Measurements from ENCODE around the gene TLE1. TPM values are rescaled to one million over a fixed set of nuclear protein-coding genes. Genes with fewer than 3 reads are reported as not detected.

Gene TLE1
- total RNA-seq, 1 donor: 9.0 TPM

- Histone ChIP-seq H3K9me3 (ENCODE audit: low read depth, low read length) (no peaks in the 10 kb centered on the region), H3K4me3 (ENCODE audit: insufficient read depth, low read length) (no peak overlapping the region), H2AFZ (ENCODE audit: low read length) (no peak overlapping the region), H3K4me2 (ENCODE audit: insufficient read depth, low read length) (no peak overlapping the region), H3K79me2 (ENCODE audit: insufficient read depth, low read length) (no peaks in the 10 kb centered on the region), H3K27me3 (ENCODE audit: insufficient read depth, low read length) (no peaks in the 10 kb centered on the region), H4K20me1 (ENCODE audit: insufficient read depth, low read length) (no peaks in the 10 kb centered on the region), H3K36me3 (ENCODE audit: insufficient read depth, low read length) (no peaks in the 10 kb centered on the region), H3K27ac (ENCODE audit: low read depth, low read length) (no peak overlapping the region), H3K4me1 (ENCODE audit: insufficient read depth, low read length) (peaks cover 6% of the 10 kb centered on the region)
- DNase-seq (ENCODE audit: insufficient read length, low spot score, missing footprints): no peak
- TF ChIP-seq CTCF (IDR thresholded peaks at IDR 0.05; ENCODE audit: extremely low read depth, low read depth, low read length): no peak
These were observed 99.5 kb downstream of the TLE1 start for GRCh38 chr9:81589819-81590218.

GRCh38 chr9:81589392-81589791 lies 100.0 kb downstream of the TLE1 start:
- no peak overlapping the region for H3K4me2 ChIP-seq (ENCODE audit: insufficient read depth, low read length)
- no peak overlapping the region for H2AFZ ChIP-seq (ENCODE audit: low read length)
- no peaks in the 10 kb centered on the region for H3K27me3 ChIP-seq (ENCODE audit: insufficient read depth, low read length)
- no peak for DNase-seq (ENCODE audit: insufficient read length, low spot score, missing footprints)
- H3K27ac ChIP-seq (ENCODE audit: low read depth, low read length): no peak overlapping the region
- no peak for TF ChIP-seq CTCF (IDR thresholded peaks at IDR 0.05; ENCODE audit: extremely low read depth, low read depth, low read length)
- no peaks in the 10 kb centered on the region for H3K79me2 ChIP-seq (ENCODE audit: insufficient read depth, low read length)
- peaks cover under 1% of the 10 kb centered on the region for H3K36me3 ChIP-seq (ENCODE audit: insufficient read depth, low read length)
- no peaks in the 10 kb centered on the region for H3K9me3 ChIP-seq (ENCODE audit: low read depth, low read length)
- H4K20me1 ChIP-seq (ENCODE audit: insufficient read depth, low read length): no peaks in the 10 kb centered on the region
- H3K4me3 ChIP-seq (ENCODE audit: insufficient read depth, low read length): no peak overlapping the region
- peaks cover 6% of the 10 kb centered on the region for H3K4me1 ChIP-seq (ENCODE audit: insufficient read depth, low read length)

- Histone ChIP-seq H3K4me1 (ENCODE audit: insufficient read depth, low read length) (peaks cover 6% of the 10 kb centered on the region), H3K79me2 (ENCODE audit: insufficient read depth, low read length) (no peaks in the 10 kb centered on the region), H3K4me3 (ENCODE audit: insufficient read depth, low read length) (no peak overlapping the region), H3K9me3 (ENCODE audit: low read depth, low read length) (no peaks in the 10 kb centered on the region), H3K27ac (ENCODE audit: low read depth, low read length) (peak overlapping the region; percentile 37), H3K4me2 (ENCODE audit: insufficient read depth, low read length) (no peak overlapping the region), H2AFZ (ENCODE audit: low read length) (no peak overlapping the region), H4K20me1 (ENCODE audit: insufficient read depth, low read length) (no peaks in the 10 kb centered on the region), H3K27me3 (ENCODE audit: insufficient read depth, low read length) (no peaks in the 10 kb centered on the region), H3K36me3 (ENCODE audit: insufficient read depth, low read length) (peaks cover 6% of the 10 kb centered on the region)
- DNase-seq (ENCODE audit: insufficient read length, low spot score, missing footprints): peak; percentile 86
- no peak for TF ChIP-seq CTCF (IDR thresholded peaks at IDR 0.05; ENCODE audit: extremely low read depth, low read depth, low read length)
These were observed 101.0 kb downstream of the TLE1 start for GRCh38 chr9:81588148-81588871.

- Histone ChIP-seq H3K27ac (ENCODE audit: low read depth, low read length) (no peak overlapping the region), H3K4me2 (ENCODE audit: insufficient read depth, low read length) (no peak overlapping the region), H4K20me1 (ENCODE audit: insufficient read depth, low read length) (no peaks in the 10 kb centered on the region), H3K9me3 (ENCODE audit: low read depth, low read length) (no peaks in the 10 kb centered on the region), H3K4me1 (ENCODE audit: insufficient read depth, low read length) (peaks cover 6% of the 10 kb centered on the region), H3K27me3 (ENCODE audit: insufficient read depth, low read length) (no peaks in the 10 kb centered on the region), H3K79me2 (ENCODE audit: insufficient read depth, low read length) (no peaks in the 10 kb centered on the region), H3K36me3 (ENCODE audit: insufficient read depth, low read length) (peaks cover 6% of the 10 kb centered on the region), H2AFZ (ENCODE audit: low read length) (no peak overlapping the region), H3K4me3 (ENCODE audit: insufficient read depth, low read length) (no peak overlapping the region)
- TF ChIP-seq CTCF (IDR thresholded peaks at IDR 0.05; ENCODE audit: extremely low read depth, low read depth, low read length): no peak
- no peak for DNase-seq (ENCODE audit: insufficient read length, low spot score, missing footprints)
These were observed 102.6 kb downstream of the TLE1 start for GRCh38 chr9:81586786-81587185.

Data from osteoblast (primary cell).